Fibroblast of mammary gland (primary cell): ENCODE data around the gene AOX1.
"Not testable (repeated sequence)": the region's sequence is repeated elsewhere in the genome, so short reads cannot be mapped to it uniquely, and the experiment has no call there.

Source experiments
- DNase-seq: peaks from one replicate; pipeline ENCODE4 v3.0.0-alpha.2; 2010; ENCODE audit warnings: low read depth
- H3K4me3 ChIP-seq: 2 replicates; pipeline ENCODE4 v1.5.1; 2011; ENCODE audit warnings: low read depth, mild to moderate bottlenecking, low read length, moderate library complexity; ENCODE audit not compliant: control insufficient read depth
- TF ChIP-seq, protein P1 (sequence below): conservative IDR thresholded peaks from 2 replicates; pipeline ENCODE4 v1.5.1; 2011; ENCODE audit warnings: low read depth, low read length, inconsistent platforms; ENCODE audit not compliant: control insufficient read depth, insufficient read depth

AOX1 gene

DNA sequence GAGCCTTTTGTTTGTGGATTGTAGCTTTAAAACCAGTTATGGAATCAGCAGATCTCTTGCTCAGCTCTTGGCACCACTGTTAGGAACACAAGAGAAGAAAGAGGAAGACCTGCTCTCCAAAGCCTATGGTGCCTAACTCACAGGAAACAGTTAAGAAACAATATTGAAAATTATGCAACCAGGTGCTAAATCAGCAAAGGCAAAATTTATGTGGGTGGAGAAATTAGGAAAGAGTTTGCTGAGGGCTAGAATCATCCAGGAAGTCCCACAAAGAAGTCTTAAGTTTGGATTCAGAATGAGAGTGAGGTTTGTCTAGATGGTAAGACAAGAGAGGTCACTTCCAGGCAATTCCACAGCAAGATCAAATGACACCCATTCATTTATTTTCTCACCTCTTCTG, 49.4 kb downstream of the AOX1 start:
- DNase-seq = peak; percentile 32
- TF ChIP-seq, protein P1, sequence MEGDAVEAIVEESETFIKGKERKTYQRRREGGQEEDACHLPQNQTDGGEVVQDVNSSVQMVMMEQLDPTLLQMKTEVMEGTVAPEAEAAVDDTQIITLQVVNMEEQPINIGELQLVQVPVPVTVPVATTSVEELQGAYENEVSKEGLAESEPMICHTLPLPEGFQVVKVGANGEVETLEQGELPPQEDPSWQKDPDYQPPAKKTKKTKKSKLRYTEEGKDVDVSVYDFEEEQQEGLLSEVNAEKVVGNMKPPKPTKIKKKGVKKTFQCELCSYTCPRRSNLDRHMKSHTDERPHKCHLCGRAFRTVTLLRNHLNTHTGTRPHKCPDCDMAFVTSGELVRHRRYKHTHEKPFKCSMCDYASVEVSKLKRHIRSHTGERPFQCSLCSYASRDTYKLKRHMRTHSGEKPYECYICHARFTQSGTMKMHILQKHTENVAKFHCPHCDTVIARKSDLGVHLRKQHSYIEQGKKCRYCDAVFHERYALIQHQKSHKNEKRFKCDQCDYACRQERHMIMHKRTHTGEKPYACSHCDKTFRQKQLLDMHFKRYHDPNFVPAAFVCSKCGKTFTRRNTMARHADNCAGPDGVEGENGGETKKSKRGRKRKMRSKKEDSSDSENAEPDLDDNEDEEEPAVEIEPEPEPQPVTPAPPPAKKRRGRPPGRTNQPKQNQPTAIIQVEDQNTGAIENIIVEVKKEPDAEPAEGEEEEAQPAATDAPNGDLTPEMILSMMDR = no peak
- no peak overlapping the region for H3K4me3 ChIP-seq

DNA sequence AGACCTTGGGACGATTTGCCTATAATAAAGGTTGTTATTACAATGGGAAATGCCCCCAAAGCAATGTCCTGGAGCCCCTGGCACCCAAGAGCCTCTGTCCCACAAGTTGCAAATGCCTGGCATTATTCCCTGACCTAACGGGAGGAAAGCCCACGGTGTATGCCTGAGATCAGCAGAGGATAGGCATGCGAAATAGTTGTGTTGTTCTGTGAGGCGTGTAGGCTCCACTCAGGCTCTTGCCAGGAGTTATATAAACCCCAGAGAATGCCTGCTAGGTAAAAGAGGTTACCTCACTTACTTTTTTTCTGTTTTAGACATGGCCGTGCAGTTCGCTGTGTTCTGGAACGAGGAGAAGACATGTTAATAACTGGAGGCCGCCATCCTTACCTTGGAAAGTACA, 52.1 kb downstream of the AOX1 start:
- TF ChIP-seq, protein P1 = no peak
- no peak overlapping the region for H3K4me3 ChIP-seq
- no peak for DNase-seq

DNA sequence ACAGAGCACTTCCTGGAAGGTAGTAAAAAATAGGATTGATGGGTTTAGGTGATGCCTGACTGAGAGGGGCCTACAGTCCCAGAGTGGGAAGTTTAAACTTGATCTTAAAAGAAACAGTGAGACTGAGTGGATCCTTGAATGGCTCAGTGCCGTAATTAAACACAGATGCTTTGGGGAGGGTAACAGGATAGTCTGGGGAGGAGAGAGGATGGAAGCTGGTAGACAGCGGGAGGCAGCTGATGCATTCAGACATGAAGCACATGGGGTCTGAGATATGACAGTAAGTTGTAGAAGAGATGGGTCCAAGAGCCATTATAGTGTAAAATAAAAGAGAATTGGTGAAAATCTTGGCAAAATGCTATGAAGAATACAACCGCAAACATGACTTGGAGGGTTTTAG, 54.4 kb downstream of the AOX1 start:
- no peak for DNase-seq
- TF ChIP-seq, protein P1 = no peak
- no peak overlapping the region for H3K4me3 ChIP-seq

DNA sequence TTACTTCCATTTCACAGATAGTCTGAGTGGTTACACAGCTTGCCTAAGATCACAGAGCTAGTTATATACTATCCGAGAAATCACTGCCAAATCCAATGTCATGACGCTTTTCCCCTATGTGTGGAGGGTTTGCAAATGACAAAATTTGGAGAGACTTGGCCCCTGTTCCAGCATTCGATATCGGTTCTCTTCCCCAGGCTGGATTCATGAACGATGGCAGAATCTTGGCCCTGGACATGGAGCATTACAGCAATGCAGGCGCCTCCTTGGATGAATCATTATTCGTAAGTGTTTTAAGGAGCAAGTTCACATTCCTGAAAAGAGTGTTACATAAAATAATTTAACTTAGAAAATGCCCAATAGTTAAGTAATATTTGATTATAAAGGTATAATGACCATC, 55.1 kb downstream of the AOX1 start:
- TF ChIP-seq, protein P1 = no peak
- H3K4me3 ChIP-seq = no peak overlapping the region
- DNase-seq = no peak

DNA sequence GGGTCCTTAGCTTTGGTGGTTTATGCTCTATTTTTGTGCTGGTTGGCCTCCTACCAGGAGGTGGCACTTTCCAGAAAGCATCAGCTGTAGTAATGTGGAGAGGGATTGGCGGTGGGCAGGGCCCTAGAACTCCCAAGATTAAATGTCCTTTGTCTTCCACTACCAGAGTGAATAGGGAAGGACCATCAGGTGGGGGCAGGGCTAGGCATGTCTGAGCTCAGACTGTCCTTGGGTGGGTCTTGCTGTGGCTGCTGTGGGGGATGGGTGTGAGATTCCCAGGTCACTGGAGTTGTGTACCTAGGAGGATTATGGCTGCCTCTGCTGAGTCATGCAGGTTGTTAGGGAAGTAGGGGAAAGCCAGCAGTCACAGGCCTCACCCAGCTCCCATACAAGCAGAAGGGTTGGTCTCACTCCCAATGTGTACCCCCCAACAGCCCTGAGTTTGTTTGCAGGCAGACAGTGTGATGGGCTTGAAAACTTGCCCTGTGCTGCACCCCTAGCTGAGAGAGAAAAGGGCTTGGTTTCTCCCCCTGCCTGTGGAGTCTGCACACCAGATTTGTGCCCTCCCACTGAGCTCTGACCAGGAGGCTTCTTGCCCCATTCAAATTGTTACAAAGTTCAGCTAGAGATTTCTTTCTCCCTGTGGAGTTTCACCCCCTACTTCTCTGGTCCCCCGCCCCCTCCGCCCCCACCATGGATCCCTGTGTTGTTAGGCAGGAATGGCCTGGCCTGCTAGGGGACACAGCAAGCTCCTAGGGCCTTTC, 62.9 kb downstream of the AOX1 start:
- H3K4me3 ChIP-seq = not testable (repeated sequence)

DNA sequence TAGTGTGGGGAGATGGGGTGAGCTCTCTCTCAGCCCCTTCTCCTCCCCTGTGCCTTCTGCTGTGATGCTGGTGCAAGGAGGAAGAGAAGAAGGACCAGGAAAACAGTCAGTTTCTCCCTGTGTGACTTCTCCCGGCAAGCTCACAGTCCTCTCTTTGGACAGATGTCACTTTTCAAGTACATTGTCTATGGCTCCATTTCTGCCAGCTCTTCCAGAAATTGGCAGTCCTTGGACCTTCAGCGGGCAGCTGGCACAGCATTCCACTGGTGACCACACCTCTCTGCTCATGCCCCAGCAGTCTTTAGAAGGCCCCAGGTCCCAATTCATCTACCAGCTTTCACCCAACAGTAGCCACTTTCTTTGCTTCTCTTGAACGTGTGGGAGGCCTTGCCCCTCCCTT, 63.9 kb downstream of the AOX1 start:
- TF ChIP-seq, protein P1 = no peak
- H3K4me3 ChIP-seq = no peak overlapping the region
- no peak for DNase-seq

More for the DNA sequence above, 62.9 kb downstream of the AOX1 start:
- DNase-seq = not testable (repeated sequence)

DNA sequence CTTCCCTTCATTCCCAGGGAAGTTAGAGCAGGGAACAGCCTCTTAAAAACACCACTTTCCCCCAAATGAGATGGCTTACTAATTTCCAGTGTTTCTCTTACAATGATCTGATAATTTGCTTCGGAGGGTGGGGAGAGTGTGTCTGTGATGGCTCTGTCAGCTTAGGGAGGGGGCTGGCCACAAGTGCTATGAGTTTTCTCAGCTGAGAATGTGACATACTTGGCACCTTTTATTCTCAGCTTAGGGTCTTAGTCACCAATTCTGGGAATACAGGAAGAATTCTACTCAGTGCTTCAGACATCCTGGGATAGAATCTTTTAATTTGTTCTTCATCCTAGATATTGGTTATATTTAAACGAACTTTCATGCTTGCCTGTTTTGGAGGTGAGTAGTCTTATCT, 64.4 kb downstream of the AOX1 start:
- DNase-seq = peak; percentile 17
- TF ChIP-seq, protein P1 = no peak
- no peak overlapping the region for H3K4me3 ChIP-seq
